Smooth muscle cell (in vitro differentiated cells): ENCODE data around the gene ZNF200. TPM values are rescaled to one million over a fixed set of nuclear protein-coding genes. Genes with fewer than 3 reads are reported as not detected.

Experiments used
- DNase-seq: peaks from one replicate; lab custom pipeline; 2025; ENCODE audit not compliant: unreplicated experiment; lab: John Stamatoyannopoulos, UW
- H2AFZ ChIP-seq: fragments of 200-600 bp; sonication (generic); 2 replicates; pipeline ENCODE4 v1.6.0; 2016; ENCODE audit warnings: antibody characterized with exemption, low read depth, mild to moderate bottlenecking
- H3F3A ChIP-seq: fragments of 200-600 bp; sonication (generic); 2 replicates; pipeline ENCODE4 v1.6.0; 2017; ENCODE audit warnings: antibody characterized with exemption, low read depth
- H3K27ac ChIP-seq: fragments of 200-600 bp; sonication (generic); 2 replicates; pipeline ENCODE4 v1.5.1; 2016; ENCODE audit warnings: low read depth, mild to moderate bottlenecking
- H3K27me3 ChIP-seq: fragments of 200-600 bp; sonication (generic); 2 replicates; pipeline ENCODE4 v1.6.1; 2016; ENCODE audit warnings: low read depth, mild to moderate bottlenecking
- H3K36me3 ChIP-seq: fragments of 200-600 bp; sonication (generic); 2 replicates; pipeline ENCODE4 v1.5.1; 2016; ENCODE audit warnings: low read depth
- H3K4me1 ChIP-seq: fragments of 200-600 bp; sonication (generic); 2 replicates; pipeline ENCODE4 v1.5.1; 2016; ENCODE audit warnings: low read depth
- H3K4me2 ChIP-seq: fragments of 200-600 bp; sonication (generic); 2 replicates; pipeline ENCODE4 v1.6.0; 2016; ENCODE audit warnings: mild to moderate bottlenecking
- H3K4me3 ChIP-seq: fragments of 200-600 bp; sonication (generic); 2 replicates; pipeline ENCODE4 v1.5.1; 2016; ENCODE audit warnings: mild to moderate bottlenecking
- H3K79me2 ChIP-seq: fragments of 200-600 bp; sonication (generic); 2 replicates; pipeline ENCODE4 v1.6.0; 2016; ENCODE audit warnings: low read depth, mild to moderate bottlenecking
- H3K9ac ChIP-seq: fragments of 200-600 bp; sonication (generic); 2 replicates; pipeline ENCODE4 v1.6.0; 2016; ENCODE audit warnings: low read depth
- H3K9me3 ChIP-seq: fragments of 200-600 bp; sonication (generic); replicated peaks from 2 replicates; pipeline ENCODE4 v1.5.1; 2016; ENCODE audit warnings: low read depth
- H4K20me1 ChIP-seq: fragments of 200-600 bp; sonication (generic); 2 replicates; pipeline ENCODE4 v1.6.0; 2016; ENCODE audit warnings: low read depth
- CTCF ChIP-seq: fragments of 200-600 bp; sonication (generic); IDR thresholded peaks from 2 replicates; pipeline ENCODE4 v1.5.1; 2017; ENCODE audit warnings: borderline replicate concordance, mild to moderate bottlenecking, antibody characterized with exemption; ENCODE audit not compliant: insufficient read depth, poor library complexity, severe bottlenecking
- WGBS: methylation state at CpG from one replicate; pipeline ENCODE4 v1.1.7; 2016; ENCODE audit warnings: low lambda C conversion rate; 5-methylcytosine and 5-hydroxymethylcytosine counted together
- polyA plus RNA-seq: library from polyadenylated mRNA; unstranded; fragments of >200 nt; fragmentation: Nextera tagmentation; extraction: Ambion mirVana; gene quantifications from 2 replicates; pipeline ENCODE4 v1.2.1, GENCODE V29; 2016
- total RNA-seq: library from RNA; depleted of rRNA; stranded (reverse); fragments of >200 nt; gene quantifications from 2 replicates; pipeline ENCODE4 v1.2.3, GENCODE V29; 2014

The ZNF200 gene
- total and polyA plus RNA-seq, 2 experiments from 2014 or later: 7.0 to 8.7 TPM

DNA sequence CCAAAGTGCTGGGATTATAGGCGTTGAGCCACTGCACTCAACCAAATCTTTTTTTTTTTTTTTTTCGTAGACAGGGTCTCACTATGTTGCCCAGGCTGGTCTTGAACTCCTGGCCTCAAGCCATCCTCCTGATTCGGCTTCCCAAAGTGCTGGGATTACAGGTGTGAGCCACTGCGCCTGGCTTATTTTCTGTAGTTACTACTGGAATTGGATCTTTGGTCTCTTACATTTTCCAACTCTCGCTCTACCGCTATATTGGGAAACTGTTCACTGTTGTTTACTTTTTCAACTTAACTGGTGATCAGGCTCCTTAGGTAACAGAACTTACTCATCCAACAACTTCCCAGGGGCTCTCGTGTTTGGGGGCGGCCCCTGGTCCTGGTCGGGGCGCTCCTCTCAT, 14.1 kb downstream of the ZNF200 start:
- WGBS: 97% methylated on average over 10 of the region's 10 CpGs
- no peaks in the 10 kb centered on the region for H3K4me1 ChIP-seq

GRCh38 chr16:3216263-3216640, 18.7 kb downstream of the ZNF200 start:
- Histone ChIP-seq H3K4me1 (no peaks in the 10 kb centered on the region), H2AFZ (no peak overlapping the region), H3K9me3 (no peaks in the 10 kb centered on the region), H3K4me2 (no peak overlapping the region), H4K20me1 (no peaks in the 10 kb centered on the region), H3K4me3 (no peak overlapping the region), H3K27me3 (no peaks in the 10 kb centered on the region), H3K9ac (no peak overlapping the region), H3K36me3 (no peaks in the 10 kb centered on the region), H3K27ac (no peak overlapping the region), H3K79me2 (no peaks in the 10 kb centered on the region), H3F3A (no peaks in the 10 kb centered on the region)
- no peak for TF ChIP-seq CTCF
- WGBS: 67% methylated on average over 3 of the region's 3 CpGs
- DNase-seq: no peak

More for the DNA sequence above, 14.1 kb downstream of the ZNF200 start:
- DNase-seq: no peak
- Histone ChIP-seq H4K20me1 (no peaks in the 10 kb centered on the region), H3K9ac (no peak overlapping the region), H3K4me3 (no peak overlapping the region), H3K9me3 (peaks cover 39% of the 10 kb centered on the region), H3K27ac (no peak overlapping the region), H3K4me2 (no peak overlapping the region), H3K27me3 (no peaks in the 10 kb centered on the region), H3K36me3 (peaks cover 31% of the 10 kb centered on the region), H2AFZ (no peak overlapping the region), H3K79me2 (no peaks in the 10 kb centered on the region), H3F3A (no peaks in the 10 kb centered on the region)
- TF ChIP-seq CTCF: no peak

DNA sequence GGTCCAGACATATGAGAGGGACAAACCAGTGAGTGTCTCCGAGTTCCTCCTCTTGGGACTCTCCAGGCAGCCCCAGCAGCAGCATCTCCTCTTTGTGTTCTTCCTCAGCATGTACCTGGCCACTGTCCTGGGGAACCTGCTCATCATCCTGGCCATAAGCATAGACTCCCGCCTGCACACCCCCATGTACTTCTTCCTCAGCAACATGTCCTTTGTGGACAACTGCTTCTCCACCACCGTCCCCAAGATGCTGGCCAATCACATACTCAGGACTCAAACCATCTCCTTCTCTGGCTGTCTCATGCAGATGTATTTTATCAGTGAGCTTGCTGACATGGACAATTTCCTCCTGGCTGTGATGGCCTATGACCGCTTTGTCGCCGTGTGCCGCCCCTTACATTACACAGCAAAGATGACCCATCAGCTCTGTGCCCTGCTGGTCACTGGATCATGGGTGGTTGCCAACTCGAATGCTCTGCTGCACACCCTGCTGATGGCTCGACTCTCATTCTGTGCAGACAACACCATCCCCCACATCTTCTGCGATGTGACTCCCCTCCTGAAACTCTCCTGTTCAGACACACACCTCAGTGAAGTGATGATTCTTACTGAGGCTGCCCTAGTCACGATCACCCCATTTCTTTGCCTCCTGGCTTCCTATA, 19.2 kb downstream of the ZNF200 start:
- TF ChIP-seq CTCF: no peak
- WGBS: 81% methylated on average over 11 of the region's 11 CpGs
- H3K27ac ChIP-seq: no peak overlapping the region
- no peak overlapping the region for H3K4me3 ChIP-seq
- no peak overlapping the region for H3K4me2 ChIP-seq
- no peak overlapping the region for H3K9ac ChIP-seq
- no peaks in the 10 kb centered on the region for H4K20me1 ChIP-seq
- H3K27me3 ChIP-seq: no peaks in the 10 kb centered on the region
- H3F3A ChIP-seq: no peaks in the 10 kb centered on the region
- no peaks in the 10 kb centered on the region for H3K79me2 ChIP-seq
- DNase-seq: no peak
- no peaks in the 10 kb centered on the region for H3K9me3 ChIP-seq
- no peak overlapping the region for H2AFZ ChIP-seq
- H3K4me1 ChIP-seq: no peaks in the 10 kb centered on the region
- H3K36me3 ChIP-seq: no peaks in the 10 kb centered on the region

DNA sequence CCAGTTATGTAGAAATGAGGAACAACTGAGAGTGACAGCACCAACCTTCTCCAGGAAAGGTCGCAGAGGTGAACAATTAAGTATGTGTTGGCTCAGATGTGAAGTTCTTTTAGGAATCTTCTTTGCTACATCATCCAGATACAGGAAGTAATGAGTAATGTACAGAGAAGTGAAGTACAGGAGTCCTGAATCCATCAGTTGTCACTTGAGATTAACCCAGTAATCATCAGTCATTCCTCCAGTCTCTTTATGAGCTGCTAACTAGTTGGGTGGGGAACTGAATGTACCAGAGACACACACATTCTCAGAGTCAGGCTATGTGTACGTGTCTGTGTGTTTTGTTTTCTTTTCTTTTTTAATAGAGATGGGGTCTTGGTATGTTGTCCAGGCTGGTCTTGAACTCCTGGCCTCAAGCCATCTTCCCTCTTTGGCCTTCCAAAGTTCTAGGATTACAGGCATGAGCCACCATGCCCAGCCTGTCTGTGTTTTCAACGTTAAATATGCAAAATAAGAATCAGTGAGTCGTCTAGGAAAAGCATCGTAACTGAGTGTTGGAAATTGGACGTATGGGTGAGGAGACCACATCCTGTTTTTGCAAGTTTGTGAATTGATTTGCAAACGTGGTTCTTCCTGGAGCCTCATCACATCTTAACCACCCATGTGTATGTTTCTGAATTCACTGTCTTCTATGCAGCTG, 19.9 kb downstream of the ZNF200 start:
- Histone ChIP-seq H3K79me2 (no peaks in the 10 kb centered on the region), H3K4me2 (no peak overlapping the region), H3F3A (no peaks in the 10 kb centered on the region), H3K27me3 (no peaks in the 10 kb centered on the region), H3K4me3 (no peak overlapping the region), H3K4me1 (no peaks in the 10 kb centered on the region), H4K20me1 (no peaks in the 10 kb centered on the region), H2AFZ (no peak overlapping the region), H3K9ac (no peak overlapping the region), H3K36me3 (no peaks in the 10 kb centered on the region), H3K27ac (no peak overlapping the region), H3K9me3 (no peaks in the 10 kb centered on the region)
- no peak for TF ChIP-seq CTCF
- no peak for DNase-seq
- WGBS: 46% methylated on average over 7 of the region's 7 CpGs
